ENCODE measurements around the gene LRRC74A.

GRCh38 chr14:76778546-76779215 lies 47.5 kb upstream of the LRRC74A start:
- no peak for TF ChIP-seq EZH2 (IDR thresholded peaks at IDR 0.05)
- no peak for TF ChIP-seq POLR2AphosphoS5 (IDR thresholded peaks at IDR 0.05; ENCODE audit: borderline replicate concordance, low read depth, low read length)

Data from SK-N-MC (cell line).